ENCODE data around the gene LONP1.
A peak's percentile ranks its signal among the peaks of the same experiment; 100 is the strongest.
"Not testable (repeated sequence)": the region's sequence is repeated elsewhere in the genome, so short reads cannot be mapped to it uniquely, and the experiment has no call there.

LONP1 gene, protein sequence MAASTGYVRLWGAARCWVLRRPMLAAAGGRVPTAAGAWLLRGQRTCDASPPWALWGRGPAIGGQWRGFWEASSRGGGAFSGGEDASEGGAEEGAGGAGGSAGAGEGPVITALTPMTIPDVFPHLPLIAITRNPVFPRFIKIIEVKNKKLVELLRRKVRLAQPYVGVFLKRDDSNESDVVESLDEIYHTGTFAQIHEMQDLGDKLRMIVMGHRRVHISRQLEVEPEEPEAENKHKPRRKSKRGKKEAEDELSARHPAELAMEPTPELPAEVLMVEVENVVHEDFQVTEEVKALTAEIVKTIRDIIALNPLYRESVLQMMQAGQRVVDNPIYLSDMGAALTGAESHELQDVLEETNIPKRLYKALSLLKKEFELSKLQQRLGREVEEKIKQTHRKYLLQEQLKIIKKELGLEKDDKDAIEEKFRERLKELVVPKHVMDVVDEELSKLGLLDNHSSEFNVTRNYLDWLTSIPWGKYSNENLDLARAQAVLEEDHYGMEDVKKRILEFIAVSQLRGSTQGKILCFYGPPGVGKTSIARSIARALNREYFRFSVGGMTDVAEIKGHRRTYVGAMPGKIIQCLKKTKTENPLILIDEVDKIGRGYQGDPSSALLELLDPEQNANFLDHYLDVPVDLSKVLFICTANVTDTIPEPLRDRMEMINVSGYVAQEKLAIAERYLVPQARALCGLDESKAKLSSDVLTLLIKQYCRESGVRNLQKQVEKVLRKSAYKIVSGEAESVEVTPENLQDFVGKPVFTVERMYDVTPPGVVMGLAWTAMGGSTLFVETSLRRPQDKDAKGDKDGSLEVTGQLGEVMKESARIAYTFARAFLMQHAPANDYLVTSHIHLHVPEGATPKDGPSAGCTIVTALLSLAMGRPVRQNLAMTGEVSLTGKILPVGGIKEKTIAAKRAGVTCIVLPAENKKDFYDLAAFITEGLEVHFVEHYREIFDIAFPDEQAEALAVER

DNA sequence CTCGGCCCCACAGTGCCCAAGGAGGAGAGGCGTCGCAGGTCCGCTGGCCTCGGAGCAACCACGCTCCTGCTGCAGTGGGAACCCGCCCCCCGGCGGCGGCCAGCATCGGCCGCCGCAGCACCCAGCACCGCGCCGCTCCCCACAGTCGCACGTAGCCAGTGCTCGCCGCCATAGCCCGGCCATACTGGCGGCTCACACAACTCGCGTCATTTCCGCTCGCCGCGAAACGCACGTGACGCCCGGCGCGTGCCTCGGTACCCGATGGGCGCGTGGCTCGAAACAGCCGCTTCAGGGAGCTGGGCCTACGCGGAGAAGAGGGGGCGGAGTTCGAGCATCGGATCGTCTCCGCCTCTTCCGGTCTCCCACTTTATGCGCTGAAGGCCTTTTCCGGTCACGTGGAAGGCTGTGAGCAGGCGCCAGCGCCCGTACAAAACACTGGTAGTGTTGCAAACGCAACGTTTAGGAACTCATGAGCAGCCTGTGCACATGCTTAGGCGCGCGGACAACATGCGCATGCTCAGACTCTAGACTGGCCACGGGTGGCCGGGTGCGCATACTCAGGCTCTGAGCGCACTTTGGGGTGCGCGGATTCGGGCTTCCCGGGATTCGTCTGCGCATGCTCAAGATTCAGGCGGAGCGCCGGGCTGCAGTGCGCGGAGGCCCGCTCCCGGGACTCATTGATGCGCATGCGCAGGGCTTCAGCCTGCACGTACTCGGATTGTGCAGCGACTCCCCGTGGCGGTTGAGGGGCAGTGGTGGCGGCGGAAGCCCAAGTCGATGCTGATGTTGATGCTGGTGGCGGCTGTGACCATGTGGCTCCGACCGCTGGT is at the start of gene LONP1, which contains the start of gene CATSPERD:
TSS of gene LONP1 (minus strand) at position 186 of the 830 bp plus-strand sequence. CDS start at position 172, 14 bp downstream.
TSS of gene CATSPERD (plus strand) at position 677 of the 830 bp plus-strand sequence. CDS start at position 778, 101 bp downstream.
- DNase-seq, result peak; percentile 94

DNA sequence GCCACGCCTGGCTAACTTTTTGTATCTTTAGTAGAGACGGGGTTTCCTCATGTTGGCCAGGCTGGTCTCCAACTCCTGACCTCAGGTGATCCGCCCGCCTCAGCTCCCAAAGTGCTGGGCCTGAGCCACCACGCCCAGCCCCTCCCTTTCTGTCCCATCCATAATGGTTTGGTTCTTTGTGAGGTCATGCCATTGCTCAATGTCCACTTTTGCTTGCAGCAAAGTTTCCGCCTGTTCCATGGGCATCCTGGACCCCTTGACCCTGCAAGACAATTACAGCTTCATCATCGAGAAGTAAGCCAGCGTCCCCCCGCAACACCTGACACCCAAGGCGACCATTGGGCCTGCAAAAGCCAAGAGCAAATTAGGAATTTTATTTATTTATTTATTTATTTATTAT is 48.0 kb upstream of the LONP1 start:
- no peak for DNase-seq

DNA sequence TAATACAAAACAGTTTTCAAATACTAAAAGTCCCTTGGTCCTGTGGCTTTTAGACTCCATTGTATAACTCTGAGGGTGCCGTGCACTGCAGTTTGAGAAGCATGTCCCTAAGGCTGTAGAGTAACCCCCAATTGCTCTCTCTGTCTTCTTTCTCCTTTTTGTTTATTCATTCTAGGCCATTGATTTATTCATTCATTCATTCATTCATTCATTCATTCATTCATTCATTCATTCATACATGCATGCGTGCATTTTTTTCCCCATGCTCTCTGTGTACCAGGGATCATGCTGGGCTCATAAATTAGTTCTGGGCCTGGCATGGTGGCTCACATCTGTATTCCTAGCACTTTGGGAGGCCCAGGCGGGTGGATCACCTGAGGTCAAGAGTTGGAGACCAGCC is 45.3 kb upstream of the LONP1 start:
- no peak for DNase-seq

GRCh38 chr19:5762608-5763217 is 42.8 kb upstream of the LONP1 start:
- no peak for DNase-seq

GRCh38 chr19:5753743-5754142 is 33.8 kb upstream of the LONP1 start:
- no peak for DNase-seq

GRCh38 chr19:5751709-5752108 is 31.8 kb upstream of the LONP1 start:
- no peak for DNase-seq

- no peak for DNase-seq
Observed at GRCh38 chr19:5749505-5749904, 29.6 kb upstream of the LONP1 start.

GRCh38 chr19:5748920-5749319 is 29.0 kb upstream of the LONP1 start:
- DNase-seq, result not testable (repeated sequence)

- DNase-seq, result not testable (repeated sequence)
Observed at GRCh38 chr19:5744999-5745398, 25.1 kb upstream of the LONP1 start.

DNA sequence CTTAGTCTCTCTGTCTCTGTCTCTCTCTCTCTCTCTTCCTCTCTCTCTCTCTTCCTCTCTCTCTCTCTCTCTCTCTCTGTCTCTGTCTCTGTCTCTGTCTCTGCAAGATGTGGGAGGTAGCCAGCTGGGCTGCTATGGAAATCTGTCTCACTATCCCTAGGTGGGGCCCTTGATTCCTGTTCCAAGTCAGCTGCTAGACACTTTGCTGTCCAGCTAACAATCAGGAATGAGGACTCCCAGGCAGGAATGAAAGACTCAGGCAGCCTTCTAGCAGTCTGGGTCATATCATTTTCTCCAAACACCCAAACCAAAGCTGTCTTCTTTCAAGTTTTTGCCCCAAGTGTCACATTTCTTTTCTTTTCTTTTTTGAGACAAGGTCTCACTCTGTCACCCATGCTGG is 23.7 kb upstream of the LONP1 start:
- no peak for DNase-seq

DNA sequence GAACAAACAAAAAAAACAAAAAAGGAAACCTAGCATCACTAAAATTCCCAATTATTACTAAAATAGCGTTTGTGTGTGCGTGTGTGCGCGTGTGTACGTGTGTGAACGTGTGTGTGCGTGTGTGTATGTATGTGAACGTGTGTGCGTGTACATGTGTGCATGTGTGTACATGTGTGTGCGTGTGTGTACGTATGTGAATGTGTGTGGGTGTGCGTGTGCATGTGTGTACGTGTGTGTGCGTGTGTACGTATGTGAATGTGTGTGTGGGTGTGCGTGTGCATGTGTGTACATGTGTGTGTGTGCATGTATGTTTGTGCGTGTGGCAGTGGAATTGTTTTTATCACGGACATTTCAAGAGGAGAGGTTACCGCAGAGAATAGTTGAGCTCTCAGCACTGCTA is 22.1 kb upstream of the LONP1 start:
- DNase-seq, result no peak

- no peak for DNase-seq
Observed at GRCh38 chr19:5738423-5738822, 18.5 kb upstream of the LONP1 start.

GRCh38 chr19:5733172-5733571 is 13.2 kb upstream of the LONP1 start:
- DNase-seq, result not testable (repeated sequence)

DNA sequence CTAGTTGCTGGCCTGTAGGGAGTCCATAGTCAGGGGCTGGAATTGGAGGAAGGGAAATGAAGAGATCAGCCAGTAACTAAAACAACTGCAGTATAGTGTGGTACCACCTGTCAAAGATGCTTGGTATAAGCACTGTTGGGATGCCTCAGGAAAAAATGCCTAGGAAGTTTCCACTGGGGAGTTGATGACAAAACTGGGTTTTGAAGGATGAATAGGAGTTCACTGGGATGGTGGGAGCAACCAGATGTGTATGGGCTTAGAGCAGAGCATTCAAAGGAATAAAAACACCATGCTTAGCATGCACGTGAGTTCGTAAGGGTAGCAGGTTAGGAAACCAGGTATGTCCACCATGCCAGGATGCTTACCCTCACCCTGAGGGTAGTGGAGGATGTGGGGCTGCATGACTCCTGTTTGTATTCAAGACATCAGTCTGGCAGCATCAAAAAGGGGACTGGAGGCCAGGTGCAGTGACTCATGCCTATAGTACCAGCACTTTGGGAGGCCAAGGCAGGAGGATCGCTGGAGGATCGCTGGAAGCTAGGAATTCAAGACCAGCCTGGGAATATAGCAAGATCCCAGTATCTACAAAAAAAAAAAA is 7.6 kb upstream of the LONP1 start:
- no peak for DNase-seq

- no peak for DNase-seq
Observed at GRCh38 chr19:5719274-5719960, 529 bp downstream of the LONP1 start.

GRCh38 chr19:5718579-5719273 is 1.2 kb downstream of the LONP1 start:
- DNase-seq, result no peak

GRCh38 chr19:5718037-5718578 is 1.8 kb downstream of the LONP1 start:
- no peak for DNase-seq

DNA sequence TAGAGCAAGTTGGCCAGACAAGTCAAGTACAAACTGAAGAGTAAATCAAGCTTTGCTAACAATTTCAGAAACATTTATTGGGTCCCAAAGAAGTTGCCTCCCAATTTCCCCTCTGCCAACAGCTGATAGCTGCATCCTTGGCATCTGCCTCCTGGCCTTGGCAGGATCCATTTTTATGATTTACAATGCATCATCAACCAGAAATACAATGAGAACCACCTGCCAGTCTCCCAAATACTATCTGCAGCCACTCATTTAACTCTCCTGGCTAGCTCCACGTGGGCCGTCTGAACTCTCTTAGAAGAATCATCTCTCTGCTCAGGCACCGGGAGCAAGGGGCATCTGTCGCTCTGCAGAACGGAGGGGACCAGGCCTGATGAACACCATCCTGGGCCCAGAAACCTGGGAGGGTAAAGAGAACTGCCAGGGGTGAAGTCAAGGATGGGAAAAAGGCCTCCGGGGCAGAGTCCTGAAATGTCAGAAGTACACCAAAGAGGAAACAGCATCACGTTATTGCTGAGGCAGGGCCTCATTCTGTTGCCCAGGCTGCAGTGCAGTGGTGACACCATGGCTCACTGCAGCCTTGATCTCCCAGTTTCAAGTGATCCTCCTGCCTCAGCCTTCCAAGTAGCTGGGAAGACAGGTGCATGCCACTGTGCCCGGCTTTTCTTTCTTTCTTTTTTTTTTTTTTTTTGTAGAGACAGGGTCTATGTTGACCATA is 2.6 kb downstream of the LONP1 start:
- DNase-seq, result no peak

- no peak for DNase-seq
Observed at GRCh38 chr19:5714816-5715215, 5.1 kb downstream of the LONP1 start.

DNA sequence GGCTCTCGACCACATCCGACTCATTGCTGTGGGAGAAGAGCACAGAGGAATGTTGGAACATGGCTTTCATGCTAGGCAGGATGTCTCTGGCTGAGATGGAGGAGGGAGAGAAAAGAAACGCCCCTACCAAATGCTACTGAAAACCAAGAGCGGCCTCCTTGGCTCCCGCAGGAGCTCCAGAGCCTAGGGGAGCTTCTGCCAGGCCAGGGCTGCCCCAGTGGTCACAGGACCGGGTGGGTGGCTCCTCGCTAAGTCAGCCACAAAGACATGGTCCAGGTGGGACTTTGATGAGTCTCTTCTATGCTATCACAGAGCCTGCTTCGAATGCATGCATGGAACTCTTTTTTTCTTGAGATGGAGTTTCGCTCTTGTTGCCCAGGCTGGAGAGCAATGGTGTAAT is 6.7 kb downstream of the LONP1 start:
- DNase-seq, result no peak
